Bronchial epithelial cell (primary cell): ENCODE results near the gene DPP6. TPM values are rescaled to one million over a fixed set of nuclear protein-coding genes. Genes with fewer than 3 reads are reported as not detected.

ENCODE experiments used
- DNase-seq: peaks from one replicate; pipeline ENCODE4 v3.0.0-alpha.2; 2010; ENCODE audit warnings: low read depth
- FAIRE-seq: peaks from 2 replicates; lab custom pipeline; 2011; peaks lifted over from hg19 to GRCh38; lab: Jason Lieb, UNC
- H3K27me3 ChIP-seq: 2 replicates; pipeline ENCODE4 v1.5.1; 2011; ENCODE audit warnings: low read length; ENCODE audit not compliant: control insufficient read depth, insufficient read depth
- H3K36me3 ChIP-seq: 2 replicates; pipeline ENCODE4 v1.5.1; 2011; ENCODE audit warnings: low read length; ENCODE audit not compliant: control insufficient read depth, insufficient read depth
- H3K4me3 ChIP-seq: 2 replicates; pipeline ENCODE4 v1.5.1; 2011; ENCODE audit warnings: mild to moderate bottlenecking, low read depth, low read length, control low read depth
- total RNA-seq: library from RNA; depleted of rRNA; stranded (reverse); fragments of >200 nt; gene quantifications from 2 replicates; pipeline ENCODE4 v1.2.1, GENCODE V29; 2014
- TF ChIP-seq, protein P1 (sequence below): IDR thresholded peaks from 2 replicates; pipeline ENCODE4 v1.5.1; 2011; ENCODE audit warnings: mild to moderate bottlenecking, moderate library complexity, low read length, control low read depth, inconsistent platforms; ENCODE audit not compliant: insufficient read depth, severe bottlenecking

DPP6 gene
- total RNA-seq, 1 donor from 2014 or later: not detected

GRCh38 chr7:154581251-154581890 is 529.2 kb downstream of the DPP6 start:
- FAIRE-seq (no peak), DNase-seq (no peak)
- Histone ChIP-seq H3K36me3 (no peaks in the 10 kb centered on the region), H3K27me3 (no peaks in the 10 kb centered on the region), H3K4me3 (no peak overlapping the region)
- TF ChIP-seq, protein P1, sequence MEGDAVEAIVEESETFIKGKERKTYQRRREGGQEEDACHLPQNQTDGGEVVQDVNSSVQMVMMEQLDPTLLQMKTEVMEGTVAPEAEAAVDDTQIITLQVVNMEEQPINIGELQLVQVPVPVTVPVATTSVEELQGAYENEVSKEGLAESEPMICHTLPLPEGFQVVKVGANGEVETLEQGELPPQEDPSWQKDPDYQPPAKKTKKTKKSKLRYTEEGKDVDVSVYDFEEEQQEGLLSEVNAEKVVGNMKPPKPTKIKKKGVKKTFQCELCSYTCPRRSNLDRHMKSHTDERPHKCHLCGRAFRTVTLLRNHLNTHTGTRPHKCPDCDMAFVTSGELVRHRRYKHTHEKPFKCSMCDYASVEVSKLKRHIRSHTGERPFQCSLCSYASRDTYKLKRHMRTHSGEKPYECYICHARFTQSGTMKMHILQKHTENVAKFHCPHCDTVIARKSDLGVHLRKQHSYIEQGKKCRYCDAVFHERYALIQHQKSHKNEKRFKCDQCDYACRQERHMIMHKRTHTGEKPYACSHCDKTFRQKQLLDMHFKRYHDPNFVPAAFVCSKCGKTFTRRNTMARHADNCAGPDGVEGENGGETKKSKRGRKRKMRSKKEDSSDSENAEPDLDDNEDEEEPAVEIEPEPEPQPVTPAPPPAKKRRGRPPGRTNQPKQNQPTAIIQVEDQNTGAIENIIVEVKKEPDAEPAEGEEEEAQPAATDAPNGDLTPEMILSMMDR: no peak

GRCh38 chr7:154583454-154583853 is 531.3 kb downstream of the DPP6 start:
- FAIRE-seq: no peak
- no peaks in the 10 kb centered on the region for H3K27me3 ChIP-seq
- no peaks in the 10 kb centered on the region for H3K36me3 ChIP-seq
- no peak for DNase-seq
- TF ChIP-seq, protein P1: no peak
- no peak overlapping the region for H3K4me3 ChIP-seq

DNA sequence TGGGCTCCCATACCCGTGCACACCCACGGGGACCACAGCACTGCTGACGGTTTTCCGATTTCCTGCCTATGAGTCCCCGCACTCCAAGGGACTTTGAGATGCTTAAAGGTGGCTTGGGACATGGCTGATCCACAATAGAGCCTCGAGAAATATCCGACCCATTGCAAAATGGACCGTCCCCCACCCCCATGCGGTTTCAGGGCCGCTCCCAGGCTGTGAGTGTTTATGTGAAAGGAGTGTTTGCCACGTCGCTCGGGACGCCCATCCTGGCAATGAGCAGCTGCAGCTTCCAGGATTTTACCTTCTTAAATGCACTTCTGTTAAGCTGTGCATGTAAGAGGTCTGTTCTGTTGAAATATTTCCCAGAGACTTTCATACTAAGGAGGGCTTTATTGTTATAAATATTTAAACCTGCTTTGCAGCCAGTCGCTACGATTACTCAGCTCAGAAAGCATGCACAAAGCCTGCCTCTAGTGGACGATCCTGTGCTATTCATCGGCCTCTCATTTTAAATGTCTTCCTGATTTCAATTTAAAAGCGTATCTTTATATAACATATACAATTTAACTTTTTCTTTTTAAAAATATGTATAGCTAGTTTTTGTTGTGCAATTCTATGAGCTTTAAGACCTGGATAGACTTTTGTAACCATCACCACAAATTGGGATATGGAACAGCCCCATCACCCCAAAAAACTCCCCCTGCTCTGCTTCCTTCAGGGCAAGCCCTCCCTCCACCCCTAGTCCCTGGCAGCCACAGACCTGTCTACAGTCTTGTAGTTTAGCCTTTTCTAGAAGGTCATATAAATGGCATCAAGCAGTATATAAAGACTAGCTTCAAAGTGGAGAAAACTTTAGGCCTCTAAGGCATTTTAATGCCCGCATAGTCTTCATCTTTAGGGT is 532.4 kb downstream of the DPP6 start:
- DNase-seq (no peak), FAIRE-seq (no peak)
- TF ChIP-seq, protein P1: no peak
- Histone ChIP-seq H3K27me3 (no peaks in the 10 kb centered on the region), H3K36me3 (no peaks in the 10 kb centered on the region), H3K4me3 (no peak overlapping the region)

- FAIRE-seq (no peak), DNase-seq (no peak)
- Histone ChIP-seq H3K36me3 (no peaks in the 10 kb centered on the region), H3K4me3 (no peak overlapping the region), H3K27me3 (no peaks in the 10 kb centered on the region)
- TF ChIP-seq, protein P1: no peak
These were observed 535.6 kb downstream of the DPP6 start for GRCh38 chr7:154587792-154588191.

DNA sequence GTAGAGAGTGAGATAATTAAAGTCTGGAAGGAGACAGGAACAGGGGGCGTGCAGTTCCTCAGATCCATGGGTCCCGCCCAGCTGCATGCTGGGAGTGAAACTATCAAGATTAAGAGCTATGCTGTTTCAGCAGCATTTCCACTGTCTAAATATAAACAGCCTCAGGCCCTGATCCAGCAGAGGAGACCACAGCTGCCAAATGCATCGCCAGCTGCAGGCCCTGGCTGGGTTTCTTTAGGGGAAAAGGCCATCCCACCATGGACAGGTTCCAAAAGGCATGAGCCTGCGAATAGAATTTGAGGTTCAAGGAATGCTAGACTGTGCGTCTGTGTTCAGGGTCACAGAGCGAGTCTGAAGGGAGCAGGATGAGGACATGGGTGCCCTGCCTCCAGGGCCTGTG is 539.3 kb downstream of the DPP6 start:
- FAIRE-seq (no peak), DNase-seq (no peak)
- TF ChIP-seq, protein P1: no peak
- H3K27me3 ChIP-seq: no peaks in the 10 kb centered on the region
- H3K4me3 ChIP-seq: no peak overlapping the region
- no peaks in the 10 kb centered on the region for H3K36me3 ChIP-seq
